Stimulated activated CD4-positive, alpha-beta T cell treated with anti-CD3 and anti-CD28 coated beads, Interleukin-15, amount 100 ng/mL, for 48 hours (primary cell): ENCODE measurements around the gene PGLYRP2.
"Not testable (repeated sequence)": the region's sequence is repeated elsewhere in the genome, so short reads cannot be mapped to it uniquely, and the experiment has no call there.

Experiments used
- DNase-seq, 2 donors: peaks; one replicate each; pipeline ENCODE4 v3.0.0-alpha.2; 2020; ENCODE audit warnings: low read depth in 2 of 2

PGLYRP2 gene

GRCh38 chr19:15479391-15480345 is at the start of gene PGLYRP2:
TSS of gene PGLYRP2 (minus strand) at chr19:15479501. CDS start at chr19:15479371, 130 bp downstream.
- no peak for DNase-seq

DNA sequence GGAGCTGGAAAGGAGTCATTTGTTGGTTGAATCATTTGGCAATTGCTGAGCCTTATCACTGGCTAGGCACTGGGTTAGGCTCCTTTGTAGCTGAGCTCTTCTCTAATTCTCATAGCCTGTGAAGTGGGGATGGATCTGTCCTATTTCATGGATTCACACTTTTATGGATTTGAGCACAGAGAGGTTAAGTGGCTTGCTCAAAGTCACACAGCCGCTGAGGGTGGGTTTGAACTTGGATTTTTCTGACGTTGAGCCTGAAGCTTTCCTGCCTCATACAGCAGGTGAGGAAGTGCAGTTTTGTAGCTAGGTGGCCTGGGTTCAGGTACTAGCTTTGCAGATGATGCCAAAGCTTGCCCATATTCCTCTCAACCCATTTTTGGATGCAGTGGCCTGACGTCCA is 48.4 kb upstream of the PGLYRP2 start:
- no peak for DNase-seq

- no peak for DNase-seq
These were observed 47.1 kb upstream of the PGLYRP2 start for GRCh38 chr19:15526408-15526807.

DNA sequence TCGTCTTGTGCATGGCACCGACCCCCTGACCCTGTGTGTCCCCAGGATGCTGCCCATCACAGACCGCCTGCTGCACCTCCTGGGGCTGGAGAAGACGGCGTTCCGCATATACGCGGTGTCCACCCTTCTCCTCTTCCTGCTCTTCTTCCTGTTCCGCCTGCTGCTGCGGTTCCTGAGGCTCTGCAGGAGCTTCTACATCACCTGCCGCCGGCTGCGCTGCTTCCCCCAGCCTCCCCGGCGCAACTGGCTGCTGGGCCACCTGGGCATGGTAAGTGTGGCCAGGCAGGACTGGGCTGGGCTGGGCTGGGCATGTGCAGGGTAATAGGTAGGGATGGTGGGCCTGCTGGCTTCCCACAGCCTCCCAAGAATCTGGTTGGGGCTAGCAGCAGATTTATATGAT is 46.0 kb upstream of the PGLYRP2 start:
- DNase-seq = no peak

DNA sequence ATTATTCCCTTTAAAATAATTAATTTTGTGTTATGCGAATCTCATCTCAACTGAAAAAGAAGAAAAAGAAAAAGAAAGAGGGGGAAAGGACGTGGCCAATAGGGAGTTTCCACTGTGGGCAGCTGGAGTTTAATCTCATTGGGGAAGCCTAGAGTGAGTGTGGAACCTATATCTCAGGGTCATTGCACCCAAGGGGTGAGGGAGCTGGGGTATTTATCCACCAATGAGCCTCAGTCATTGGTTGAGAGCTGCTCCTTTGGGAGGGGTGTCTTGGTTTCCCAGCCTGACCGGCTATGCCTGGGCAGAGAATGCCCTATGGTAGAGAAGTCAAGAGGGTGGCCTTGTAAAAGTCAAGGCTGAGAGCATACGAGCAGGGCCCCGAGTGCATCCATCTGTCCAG is 45.5 kb upstream of the PGLYRP2 start:
- no peak for DNase-seq

GRCh38 chr19:15519433-15519976 is 40.2 kb upstream of the PGLYRP2 start:
- DNase-seq = no peak

- no peak for DNase-seq
These were observed 38.5 kb upstream of the PGLYRP2 start for GRCh38 chr19:15517778-15518177.

DNA sequence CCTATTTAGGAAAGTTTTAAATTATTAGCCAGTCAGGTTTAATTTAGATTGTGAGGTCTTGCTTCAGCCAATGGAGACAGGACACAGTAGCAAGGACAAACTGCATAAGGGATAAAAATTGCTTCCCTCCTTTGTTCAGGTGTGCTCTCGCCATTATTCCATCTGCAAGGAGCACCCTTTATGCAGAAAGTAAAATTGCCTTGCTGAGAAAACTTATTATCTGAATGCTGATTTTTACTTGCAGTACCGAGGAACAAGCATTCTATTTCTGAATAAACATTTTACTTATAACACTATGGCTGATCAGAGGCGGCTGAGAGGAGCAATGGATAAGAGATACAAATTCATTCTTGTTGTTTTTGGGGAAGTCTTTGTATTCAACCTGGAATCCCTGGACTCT is 37.1 kb upstream of the PGLYRP2 start:
- no peak for DNase-seq

- not testable (repeated sequence) for DNase-seq
These were observed 35.9 kb upstream of the PGLYRP2 start for GRCh38 chr19:15515227-15515625.

DNA sequence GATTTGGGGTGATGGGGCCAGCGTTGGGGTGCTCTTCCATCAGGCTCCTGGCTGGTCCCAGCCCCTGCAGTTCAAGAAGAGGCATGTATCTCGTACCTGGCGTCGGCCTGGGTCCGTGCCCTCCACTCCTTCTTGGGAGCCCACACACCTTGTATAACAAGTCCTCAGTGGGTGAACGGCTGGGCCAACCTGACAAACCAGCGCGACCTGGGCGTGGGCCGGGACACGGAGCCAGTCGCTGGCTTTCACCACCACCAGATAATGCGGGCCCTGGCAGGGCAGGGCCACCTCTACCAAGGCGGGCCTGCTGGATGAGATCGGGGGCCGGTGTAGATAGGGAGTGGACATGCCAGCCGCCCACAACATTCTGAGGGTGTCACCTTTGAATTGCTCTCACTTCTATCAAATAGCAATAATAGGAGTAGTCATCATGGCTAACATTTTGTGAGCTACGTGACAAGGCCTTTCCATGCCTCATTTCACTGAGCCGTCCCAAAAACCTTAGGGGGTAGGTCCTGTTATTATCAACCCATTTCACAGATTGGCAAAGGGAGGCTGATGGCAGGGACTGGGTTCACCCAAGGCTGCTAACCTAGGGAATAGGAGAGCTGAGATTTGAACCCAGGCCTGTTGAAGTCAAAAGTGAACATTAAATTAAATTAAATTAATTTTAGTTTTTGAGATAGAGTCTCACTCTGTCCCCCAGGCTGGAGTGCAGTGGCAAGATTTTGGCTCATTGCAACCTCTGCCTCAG is 32.5 kb upstream of the PGLYRP2 start:
- no peak for DNase-seq

- DNase-seq = no peak
These were observed 28.9 kb upstream of the PGLYRP2 start, which contains the start of gene CYP4F22 for GRCh38 chr19:15508035-15508710. TSS of gene CYP4F22 (plus strand) at chr19:15508525. CDS start at chr19:15525337, 16,812 bp downstream.

- DNase-seq = no peak
These were observed 28.1 kb upstream of the PGLYRP2 start for GRCh38 chr19:15507068-15508034.

DNA sequence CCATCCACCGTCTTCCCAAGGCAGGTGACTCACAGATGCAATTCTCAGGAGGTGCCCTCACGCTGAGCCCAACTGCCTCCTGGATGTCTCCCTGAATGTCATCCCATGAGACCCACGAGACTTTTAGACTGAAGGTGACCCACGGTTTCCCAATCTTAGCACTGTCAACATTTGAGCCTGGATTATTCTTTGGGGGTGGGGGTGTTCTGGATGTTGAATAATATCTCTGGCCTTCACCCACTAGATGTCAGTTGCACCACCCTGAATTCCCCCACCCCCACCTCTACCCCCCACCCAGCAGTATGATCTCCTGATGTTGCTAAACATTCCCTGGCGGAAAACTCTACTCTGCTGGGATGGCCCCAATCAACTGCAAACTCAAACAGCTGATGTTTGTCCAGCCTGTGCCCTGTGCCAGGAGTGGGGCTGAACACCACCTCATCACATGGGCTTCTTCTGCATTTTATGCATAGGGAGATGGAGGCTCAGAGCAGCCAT is 26.8 kb upstream of the PGLYRP2 start:
- DNase-seq = no peak

- DNase-seq = no peak
These were observed 23.0 kb upstream of the PGLYRP2 start for GRCh38 chr19:15502264-15502663.

- no peak for DNase-seq
These were observed 22.3 kb upstream of the PGLYRP2 start for GRCh38 chr19:15501596-15501995.

DNA sequence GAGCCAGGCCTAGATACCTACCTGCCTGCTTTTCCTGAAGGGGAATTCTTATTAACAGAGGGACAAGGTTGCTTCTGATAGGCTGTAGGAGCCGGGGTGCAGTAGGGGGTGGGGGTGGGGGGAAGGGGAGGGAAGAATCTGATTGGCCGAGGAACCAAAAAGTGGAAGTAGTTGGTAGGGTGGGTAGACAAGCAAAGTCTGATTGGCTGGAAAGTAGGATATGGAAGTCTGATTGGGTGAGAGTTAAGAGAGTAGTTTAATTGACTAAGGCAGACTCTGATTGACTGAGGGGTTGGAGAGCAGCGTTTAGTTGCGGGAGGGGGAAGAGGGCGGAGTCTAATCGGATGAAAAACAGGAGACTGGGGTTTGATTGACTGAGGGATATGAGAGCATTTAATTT is 19.6 kb upstream of the PGLYRP2 start:
- no peak for DNase-seq

DNA sequence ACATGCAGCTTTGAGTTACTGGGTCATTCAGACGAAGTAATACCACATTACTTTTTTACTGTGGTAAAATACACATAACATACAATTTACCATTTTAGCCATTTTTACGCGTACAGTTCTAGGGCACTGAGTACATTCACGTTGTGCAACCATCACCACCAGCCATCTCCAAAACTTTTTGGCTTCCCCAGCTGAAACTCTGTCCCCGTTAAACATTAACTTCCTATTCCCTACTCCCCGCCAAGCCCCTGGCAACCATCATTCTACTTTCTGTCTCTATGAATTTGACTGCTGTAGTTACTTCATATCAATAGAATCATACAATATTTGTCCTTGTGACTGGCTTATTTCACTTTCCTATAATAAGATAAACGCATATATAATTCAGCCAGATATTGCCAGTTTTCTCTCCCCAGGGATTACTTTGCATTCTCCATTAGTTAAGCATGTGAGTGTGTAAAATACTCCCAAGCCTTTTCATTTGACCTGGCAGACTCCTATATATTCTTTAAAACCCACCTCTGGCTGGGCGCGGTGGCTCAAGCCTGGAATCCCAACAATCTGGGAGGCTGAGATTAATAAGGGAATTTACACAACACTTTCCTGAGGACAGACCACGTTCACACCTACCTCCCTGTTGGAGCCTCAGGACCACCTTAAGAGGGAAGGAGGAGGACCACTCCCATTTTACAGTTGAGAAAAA is 19.0 kb upstream of the PGLYRP2 start:
- DNase-seq = no peak

GRCh38 chr19:15495151-15495550 is 15.8 kb upstream of the PGLYRP2 start:
- no peak for DNase-seq

DNA sequence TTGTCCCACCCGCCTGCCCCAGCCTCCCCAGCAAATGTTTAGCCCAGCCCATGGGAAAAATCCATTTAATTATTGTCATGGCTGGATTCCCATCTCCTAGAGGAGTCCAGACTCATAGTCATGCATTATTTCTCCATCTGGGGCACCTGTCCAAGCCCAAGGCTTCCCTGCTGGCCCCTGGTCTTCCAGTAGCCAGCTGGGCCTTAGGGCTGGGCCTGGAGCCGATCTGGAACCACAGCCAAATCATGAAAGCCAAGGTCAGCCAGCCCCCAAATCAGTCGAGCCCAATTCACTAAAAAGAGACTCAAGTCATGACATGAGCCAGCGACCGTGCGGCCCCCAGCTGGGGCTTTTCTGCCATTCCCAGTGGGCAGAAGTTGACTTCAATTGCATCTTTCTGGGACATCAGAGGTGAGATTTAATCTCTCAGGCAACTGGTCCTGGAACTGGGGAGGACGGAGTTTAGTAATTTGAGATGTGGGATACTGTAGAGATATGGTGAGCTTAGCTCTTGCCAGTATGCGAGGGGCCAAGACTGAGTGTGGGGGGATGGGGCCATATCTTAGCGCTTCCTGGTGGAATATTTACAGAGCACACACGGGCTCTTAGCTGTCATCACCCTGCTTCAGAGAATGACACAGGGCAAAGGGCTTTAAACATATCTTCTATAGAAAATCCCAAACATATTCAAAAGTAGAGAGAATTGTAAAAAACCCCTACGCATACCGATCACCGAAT is 9.4 kb upstream of the PGLYRP2 start:
- DNase-seq = no peak
